GM23338 (cell line): ENCODE results near the gene RGS7. TPM values are rescaled to one million over a fixed set of nuclear protein-coding genes. Genes with fewer than 3 reads are reported as not detected.

ENCODE experiments used
- ATAC-seq: fragments of 200-7000 bp; cut with Tn5 transposase; 3 replicates; pipeline ENCODE4 v1.9.1; 2020
- DNase-seq: peaks from one replicate; pipeline ENCODE4 v3.0.0-alpha.2; 2015; ENCODE audit warnings: low spot score
- H2AFZ ChIP-seq: fragments of 200-600 bp; sonication (generic); 2 replicates; pipeline ENCODE4 v1.8.0; 2016; ENCODE audit warnings: antibody characterized with exemption, mild to moderate bottlenecking, moderate library complexity
- H3F3A ChIP-seq: fragments of 200-600 bp; sonication (generic); replicated peaks from 2 replicates; pipeline ENCODE4 v1.8.0; 2017; ENCODE audit warnings: antibody characterized with exemption, mixed run types, low read depth
- H3K27ac ChIP-seq: fragments of 200-600 bp; sonication (generic); 2 replicates; pipeline ENCODE4 v1.6.1; 2016; ENCODE audit warnings: low read depth
- H3K27me3 ChIP-seq: fragments of 200-600 bp; sonication (generic); 2 replicates; pipeline ENCODE4 v1.8.0; 2016; ENCODE audit warnings: mild to moderate bottlenecking, mixed run types, moderate library complexity; ENCODE audit not compliant: insufficient read depth
- H3K36me3 ChIP-seq: fragments of 200-600 bp; sonication (generic); 2 replicates; pipeline ENCODE4 v1.8.0; 2016; ENCODE audit warnings: mild to moderate bottlenecking; ENCODE audit not compliant: insufficient read depth
- H3K4me1 ChIP-seq: fragments of 200-600 bp; sonication (generic); 2 replicates; pipeline ENCODE4 v1.8.0; 2016; ENCODE audit warnings: mild to moderate bottlenecking, moderate library complexity; ENCODE audit not compliant: insufficient read depth
- H3K4me2 ChIP-seq: fragments of 200-600 bp; sonication (generic); 2 replicates; pipeline ENCODE4 v1.7.1; 2017; ENCODE audit warnings: mixed run types
- H3K4me3 ChIP-seq: fragments of 200-600 bp; sonication (generic); 2 replicates; pipeline ENCODE4 v1.6.1; 2016; ENCODE audit warnings: mixed run types
- H3K79me2 ChIP-seq: fragments of 200-600 bp; sonication (generic); replicated peaks from 2 replicates; pipeline ENCODE4 v1.8.0; 2017; ENCODE audit warnings: mild to moderate bottlenecking; ENCODE audit not compliant: insufficient read depth
- H3K9me2 ChIP-seq: fragments of 200-600 bp; sonication (generic); 2 replicates; pipeline ENCODE4 v1.8.0; 2017; ENCODE audit not compliant: insufficient read depth
- H4K20me1 ChIP-seq: fragments of 200-600 bp; sonication (generic); replicated peaks from 2 replicates; pipeline ENCODE4 v1.8.0; 2017; ENCODE audit warnings: mild to moderate bottlenecking; ENCODE audit not compliant: insufficient read depth
- H3K27ac Mint-ChIP-seq: 2 replicates; pipeline ENCODE4 v1.8.0; 2020; ENCODE audit warnings: inconsistent platforms, mild to moderate bottlenecking, moderate library complexity, mixed read lengths
- H3K27me3 Mint-ChIP-seq: 3 replicates; pipeline ENCODE4 v1.8.0; 2022; ENCODE audit warnings: low read depth, mild to moderate bottlenecking, moderate library complexity, mixed read lengths, inconsistent platforms; ENCODE audit not compliant: insufficient read depth, poor library complexity
- H3K36me3 Mint-ChIP-seq: 3 replicates; pipeline ENCODE4 v1.8.0; 2021; ENCODE audit warnings: low read depth, mild to moderate bottlenecking, inconsistent platforms, moderate library complexity, mixed read lengths
- H3K4me1 Mint-ChIP-seq: 3 replicates; pipeline ENCODE4 v1.8.0; 2020; ENCODE audit warnings: mild to moderate bottlenecking, inconsistent platforms, mixed read lengths
- H3K4me3 Mint-ChIP-seq: 3 replicates; pipeline ENCODE4 v1.8.0; 2021; ENCODE audit warnings: moderate library complexity, mild to moderate bottlenecking, inconsistent platforms, mixed read lengths
- H3K9me3 Mint-ChIP-seq: 3 replicates; pipeline ENCODE4 v1.8.0; 2020; ENCODE audit warnings: moderate library complexity, mild to moderate bottlenecking, inconsistent platforms, mixed read lengths
- NANOG ChIP-seq: IDR thresholded peaks from 2 replicates; pipeline ENCODE4 v1.6.1; 2016; ENCODE audit warnings: antibody characterized with exemption, borderline replicate concordance
- ZNF462 ChIP-seq: fragments of 250-450 bp; sonication (Bioruptor Pico); IDR thresholded peaks from 2 replicates; pipeline ENCODE4 v1.5.0; 2020; ENCODE audit warnings: mild to moderate bottlenecking, moderate library complexity
- polyA plus RNA-seq: library from polyadenylated mRNA; unstranded; fragments of >200 nt; fragmentation: Nextera tagmentation; extraction: Ambion mirVana; gene quantifications from 2 replicates; pipeline ENCODE4 v1.2.1, GENCODE V29; 2016
- total RNA-seq: library from RNA; depleted of rRNA; stranded (reverse); fragments of >200 nt; shearing (Covaris generic); gene quantifications from 2 replicates; pipeline ENCODE4 v1.2.3, GENCODE V29; 2014
- TF ChIP-seq, protein P1 (sequence below), 2 experiments: fragments of 200-600 bp in 1 of 2; sonication (generic) in 1 of 2; conservative IDR thresholded peaks; 2 replicates each; pipeline versions ENCODE4 v1.5.1 to v1.6.1; 2016 to 2017; ENCODE audit warnings: antibody characterized with exemption in 2 of 2, low read depth in 2 of 2, mild to moderate bottlenecking in 2 of 2, moderate library complexity in 1 of 2

Gene RGS7
- total and polyA plus RNA-seq, 2 experiments from 2014 or later: 2.0 to 2.2 TPM

GRCh38 chr1:240927821-240928220 lies 429.2 kb downstream of the RGS7 start (continued):
- TF ChIP-seq, protein P1, sequence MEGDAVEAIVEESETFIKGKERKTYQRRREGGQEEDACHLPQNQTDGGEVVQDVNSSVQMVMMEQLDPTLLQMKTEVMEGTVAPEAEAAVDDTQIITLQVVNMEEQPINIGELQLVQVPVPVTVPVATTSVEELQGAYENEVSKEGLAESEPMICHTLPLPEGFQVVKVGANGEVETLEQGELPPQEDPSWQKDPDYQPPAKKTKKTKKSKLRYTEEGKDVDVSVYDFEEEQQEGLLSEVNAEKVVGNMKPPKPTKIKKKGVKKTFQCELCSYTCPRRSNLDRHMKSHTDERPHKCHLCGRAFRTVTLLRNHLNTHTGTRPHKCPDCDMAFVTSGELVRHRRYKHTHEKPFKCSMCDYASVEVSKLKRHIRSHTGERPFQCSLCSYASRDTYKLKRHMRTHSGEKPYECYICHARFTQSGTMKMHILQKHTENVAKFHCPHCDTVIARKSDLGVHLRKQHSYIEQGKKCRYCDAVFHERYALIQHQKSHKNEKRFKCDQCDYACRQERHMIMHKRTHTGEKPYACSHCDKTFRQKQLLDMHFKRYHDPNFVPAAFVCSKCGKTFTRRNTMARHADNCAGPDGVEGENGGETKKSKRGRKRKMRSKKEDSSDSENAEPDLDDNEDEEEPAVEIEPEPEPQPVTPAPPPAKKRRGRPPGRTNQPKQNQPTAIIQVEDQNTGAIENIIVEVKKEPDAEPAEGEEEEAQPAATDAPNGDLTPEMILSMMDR (conservative IDR thresholded peaks at IDR 0.05; ENCODE audit: low read depth in 2 of 2): no peak

GRCh38 chr1:240925273-240925672 lies 431.7 kb downstream of the RGS7 start:
- Histone ChIP-seq H3K4me1 (no peaks in the 10 kb centered on the region), H3K36me3 (peaks cover 4% of the 10 kb centered on the region; the same call in 1 of the 2 replicates), H3F3A (no peaks in the 10 kb centered on the region), H3K4me3 (no peak overlapping the region), H3K27ac (no peak overlapping the region), H2AFZ (no peak overlapping the region), H3K9me2 (no peaks in the 10 kb centered on the region), H3K79me2 (no peaks in the 10 kb centered on the region), H4K20me1 (no peaks in the 10 kb centered on the region), H3K4me2 (no peak overlapping the region), H3K27me3 (no peaks in the 10 kb centered on the region)
- ATAC-seq: no peak
- no peak for DNase-seq
- no peaks in the 10 kb centered on the region for H3K27me3 Mint-ChIP-seq
- no peak overlapping the region for H3K27ac Mint-ChIP-seq
- no peak overlapping the region for H3K4me3 Mint-ChIP-seq
- peaks cover 2% of the 10 kb centered on the region; the same call in 2 of the 3 replicates for H3K9me3 Mint-ChIP-seq
- no peak for TF ChIP-seq NANOG
- TF ChIP-seq ZNF462 (CRISPR knock-in tag): no peak
- H3K36me3 Mint-ChIP-seq: peaks cover 3% of the 10 kb centered on the region; the same call in 2 of the 3 replicates
- H3K4me1 Mint-ChIP-seq: no peaks in the 10 kb centered on the region
